GM23248 (cell line): ENCODE results near the gene MAML2. TPM values are rescaled to one million over a fixed set of nuclear protein-coding genes. Genes with fewer than 3 reads are reported as not detected.

Source experiments
- DNase-seq: peaks from one replicate; pipeline ENCODE4 v3.0.0-alpha.2; 2015
- H2AFZ ChIP-seq: fragments of 200-600 bp; sonication (generic); 2 replicates; pipeline ENCODE4 v1.6.1; 2016; ENCODE audit warnings: antibody characterized with exemption
- H3F3A ChIP-seq: fragments of 200-600 bp; sonication (generic); 2 replicates; pipeline ENCODE4 v1.6.1; 2016; ENCODE audit warnings: mild to moderate bottlenecking, antibody characterized with exemption, mixed run types; ENCODE audit not compliant: insufficient read depth
- H3K27ac ChIP-seq: fragments of 200-600 bp; sonication (generic); 2 replicates; pipeline ENCODE4 v1.5.1; 2016; ENCODE audit warnings: mild to moderate bottlenecking
- H3K27me3 ChIP-seq: fragments of 200-600 bp; sonication (generic); replicated peaks from 2 replicates; pipeline ENCODE4 v1.6.1; 2016; ENCODE audit warnings: mild to moderate bottlenecking; ENCODE audit not compliant: insufficient read depth
- H3K36me3 ChIP-seq: fragments of 200-600 bp; sonication (generic); 2 replicates; pipeline ENCODE4 v1.6.1; 2016; ENCODE audit warnings: low read depth, mild to moderate bottlenecking
- H3K4me1 ChIP-seq: fragments of 200-600 bp; sonication (generic); 2 replicates; pipeline ENCODE4 v1.6.1; 2016; ENCODE audit warnings: mild to moderate bottlenecking; ENCODE audit not compliant: insufficient read depth
- H3K4me2 ChIP-seq: fragments of 200-600 bp; sonication (generic); one replicate; pipeline ENCODE4 v1.6.1; 2016; ENCODE audit warnings: mild to moderate bottlenecking; ENCODE audit not compliant: unreplicated experiment
- H3K4me3 ChIP-seq: fragments of 200-600 bp; sonication (generic); 2 replicates; pipeline ENCODE4 v1.5.1; 2016; ENCODE audit warnings: mild to moderate bottlenecking
- H3K79me2 ChIP-seq: fragments of 200-600 bp; sonication (generic); 2 replicates; pipeline ENCODE4 v1.6.1; 2016; ENCODE audit warnings: mild to moderate bottlenecking; ENCODE audit not compliant: insufficient read depth
- H3K9ac ChIP-seq: fragments of 200-600 bp; sonication (generic); 2 replicates; pipeline ENCODE4 v1.6.1; 2016; ENCODE audit warnings: mild to moderate bottlenecking
- H3K9me2 ChIP-seq: fragments of 200-600 bp; sonication (generic); 2 replicates; pipeline ENCODE4 v1.6.1; 2016; ENCODE audit warnings: mixed run types, mild to moderate bottlenecking, moderate library complexity; ENCODE audit not compliant: insufficient read depth
- H3K9me3 ChIP-seq: fragments of 200-600 bp; sonication (generic); one replicate; pipeline ENCODE4 v1.6.1; 2017; ENCODE audit warnings: low read depth
- H4K20me1 ChIP-seq: fragments of 200-600 bp; sonication (generic); 2 replicates; pipeline ENCODE4 v1.6.0; 2016; ENCODE audit not compliant: insufficient read depth
- EZH2 ChIP-seq: fragments of 200-600 bp; sonication (generic); IDR thresholded peaks from 2 replicates; pipeline ENCODE4 v1.6.1; 2018; ENCODE audit warnings: antibody characterized with exemption, mild to moderate bottlenecking; ENCODE audit not compliant: insufficient read depth, poor library complexity, severe bottlenecking
- EZH2phosphoT487 ChIP-seq: fragments of 200-600 bp; sonication (generic); IDR thresholded peaks from 2 replicates; pipeline ENCODE4 v1.6.1; 2018; ENCODE audit warnings: antibody characterized with exemption, moderate library complexity, mild to moderate bottlenecking, low read depth; ENCODE audit not compliant: insufficient read depth
- WGBS, 2 experiments: methylation state at CpG; one replicate each; pipeline ENCODE4 v1.1.6; 2015 to 2017; ENCODE audit warnings: low lambda C conversion rate in 2 of 2, low coverage in 1 of 2; ENCODE audit errors: missing lambda C conversion rate in 2 of 2; 5-methylcytosine and 5-hydroxymethylcytosine counted together
- in situ Hi-C: fragments of 300-500 bp; cut with MboI; formaldehyde crosslinking; loops from 2 replicates; pipeline ENCODE4 v1.15.0; 2020
- polyA plus RNA-seq: library from polyadenylated mRNA; unstranded; fragments of >200 nt; fragmentation: Nextera tagmentation; extraction: Ambion mirVana; gene quantifications from 2 replicates; pipeline ENCODE4 v1.2.1, GENCODE V29; 2016
- total RNA-seq: library from RNA; depleted of rRNA; stranded (reverse); fragments of >200 nt; shearing (Covaris generic); gene quantifications from 2 replicates; pipeline ENCODE4 v1.2.3, GENCODE V29; 2014

MAML2 gene
- total and polyA plus RNA-seq, 2 experiments from 2014 or later, result 7.4 to 23.7 TPM

GRCh38 chr11:96264364-96264763 is 78.6 kb downstream of the MAML2 start:
- in situ Hi-C loops, result no loop called here
- TF ChIP-seq EZH2phosphoT487, result no peak
- TF ChIP-seq EZH2, result no peak
- Histone ChIP-seq H3K9me3 (no peaks in the 10 kb centered on the region), H3K27ac (no peak overlapping the region), H3K79me2 (peaks cover 96% of the 10 kb centered on the region), H3K27me3 (no peaks in the 10 kb centered on the region), H3K9me2 (no peaks in the 10 kb centered on the region), H4K20me1 (no peaks in the 10 kb centered on the region), H2AFZ (no peak overlapping the region), H3K4me3 (no peak overlapping the region), H3K4me1 (peaks cover 56% of the 10 kb centered on the region), H3K36me3 (no peaks in the 10 kb centered on the region), H3K9ac (no peak overlapping the region), H3K4me2 (no peak overlapping the region), H3F3A (peaks cover 61% of the 10 kb centered on the region)
- WGBS, 2 experiments, result 79 to 90% methylated on average over 4 of the region's 4 CpGs
- DNase-seq, result no peak

GRCh38 chr11:96263238-96263763 is 79.7 kb downstream of the MAML2 start:
- Histone ChIP-seq H3K79me2 (peaks cover 97% of the 10 kb centered on the region), H3K36me3 (no peaks in the 10 kb centered on the region), H3K9ac (no peak overlapping the region), H3K4me1 (peaks cover 67% of the 10 kb centered on the region), H3K27ac (peak overlapping the region; percentile 49), H3K27me3 (no peaks in the 10 kb centered on the region), H3F3A (peaks cover 71% of the 10 kb centered on the region), H3K4me2 (peak overlapping the region; percentile 59), H2AFZ (no peak overlapping the region), H3K4me3 (peak overlapping the region; percentile 22; the same call in 1 of the 2 replicates), H4K20me1 (no peaks in the 10 kb centered on the region), H3K9me3 (no peaks in the 10 kb centered on the region), H3K9me2 (no peaks in the 10 kb centered on the region)
- TF ChIP-seq EZH2 (no peak), EZH2phosphoT487 (no peak)
- in situ Hi-C loops, result no loop called here
- DNase-seq, result peak; percentile 93

- peaks cover 97% of the 10 kb centered on the region for H3K79me2 ChIP-seq
- H3K27me3 ChIP-seq, result no peaks in the 10 kb centered on the region
- DNase-seq, result peak; percentile 58
- H3K4me2 ChIP-seq, result peak overlapping the region; percentile 59
- 47 to 58% methylated on average over 2 of the region's 2 CpGs for WGBS, 2 experiments
- H2AFZ ChIP-seq, result no peak overlapping the region
- peak overlapping the region; percentile 71 for H3K27ac ChIP-seq
- H3K9me2 ChIP-seq, result no peaks in the 10 kb centered on the region
- no peaks in the 10 kb centered on the region for H3K9me3 ChIP-seq
- in situ Hi-C loops, result no loop called here
- H3K4me1 ChIP-seq, result peaks cover 76% of the 10 kb centered on the region
- peaks cover 76% of the 10 kb centered on the region for H3F3A ChIP-seq
- H4K20me1 ChIP-seq, result no peaks in the 10 kb centered on the region
- no peak overlapping the region for H3K9ac ChIP-seq
- TF ChIP-seq EZH2 (no peak), EZH2phosphoT487 (no peak)
- H3K4me3 ChIP-seq, result no peak overlapping the region
- no peaks in the 10 kb centered on the region for H3K36me3 ChIP-seq
Observed at GRCh38 chr11:96260532-96260931, 82.5 kb downstream of the MAML2 start.

- Histone ChIP-seq H3K27ac (peak overlapping the region; percentile 71), H3K9ac (no peak overlapping the region), H3K27me3 (no peaks in the 10 kb centered on the region), H4K20me1 (no peaks in the 10 kb centered on the region), H3K9me3 (no peaks in the 10 kb centered on the region), H3K36me3 (no peaks in the 10 kb centered on the region), H3K4me2 (peak overlapping the region; percentile 59), H3K79me2 (peaks cover 97% of the 10 kb centered on the region), H3K4me1 (peaks cover 79% of the 10 kb centered on the region), H3K4me3 (no peak overlapping the region), H3K9me2 (no peaks in the 10 kb centered on the region), H2AFZ (no peak overlapping the region), H3F3A (peaks cover 76% of the 10 kb centered on the region)
- in situ Hi-C loops, result no loop called here
- DNase-seq, result no peak
- TF ChIP-seq EZH2 (no peak), EZH2phosphoT487 (no peak)
- 46 to 54% methylated on average over 3 of the region's 3 CpGs for WGBS, 2 experiments
Observed at GRCh38 chr11:96260067-96260511, 82.9 kb downstream of the MAML2 start.
